RWPE2 (cell line): ENCODE data around the gene MTFR1L.
A peak's percentile ranks its signal among the peaks of the same experiment; 100 is the strongest.

Experiments used
- ATAC-seq: fragments of 200-7000 bp; cut with Tn5 transposase; 3 replicates; pipeline ENCODE4 v1.9.1; 2021; ENCODE audit warnings: low read depth
- DNase-seq: peaks from one replicate; pipeline ENCODE4 v3.0.0-alpha.2; 2020; ENCODE audit warnings: low spot score
- H3K27ac ChIP-seq: fragments of 450-650 bp; 2 replicates; pipeline ENCODE4 v1.5.1; 2017; ENCODE audit warnings: mild to moderate bottlenecking; ENCODE audit not compliant: poor library complexity, severe bottlenecking
- H3K27me3 ChIP-seq: fragments of 250-450 bp; sonication (Bioruptor Pico); 2 replicates; pipeline ENCODE4 v1.5.1; 2021; ENCODE audit warnings: mild to moderate bottlenecking, moderate library complexity; ENCODE audit not compliant: insufficient read depth, poor library complexity, severe bottlenecking
- H3K36me3 ChIP-seq: fragments of 250-450 bp; sonication (Bioruptor Pico); 2 replicates; pipeline ENCODE4 v1.5.1; 2020; ENCODE audit warnings: low read depth, mild to moderate bottlenecking, moderate library complexity
- H3K4me1 ChIP-seq: fragments of 250-450 bp; sonication (Bioruptor Pico); 2 replicates; pipeline ENCODE4 v1.5.1; 2021; ENCODE audit warnings: mild to moderate bottlenecking, moderate library complexity; ENCODE audit not compliant: insufficient read depth, poor library complexity, severe bottlenecking
- H3K4me3 ChIP-seq: fragments of 250-450 bp; sonication (Bioruptor Pico); 2 replicates; pipeline ENCODE4 v1.5.1; 2021; ENCODE audit warnings: mild to moderate bottlenecking, moderate library complexity; ENCODE audit not compliant: severe bottlenecking
- H3K9me3 ChIP-seq: fragments of 250-450 bp; sonication (Bioruptor Pico); 2 replicates; pipeline ENCODE4 v1.5.1; 2021; ENCODE audit warnings: mild to moderate bottlenecking, moderate library complexity; ENCODE audit not compliant: severe bottlenecking
- TF ChIP-seq, protein P1 (sequence below): fragments of 450-650 bp; IDR thresholded peaks from one replicate; pipeline ENCODE4 v1.5.1; 2017; ENCODE audit warnings: mild to moderate bottlenecking, moderate library complexity; ENCODE audit not compliant: poor library complexity, severe bottlenecking

Gene MTFR1L

GRCh38 chr1:25818569-25818968 lies 1.2 kb upstream of the MTFR1L start:
- no peaks in the 10 kb centered on the region for H3K9me3 ChIP-seq
- H3K4me3 ChIP-seq: peak overlapping the region; percentile 61
- DNase-seq: no peak
- 0 out of 2 replicates have a peak, but pooled peaks cover 2% of the 10 kb centered on the region for H3K36me3 ChIP-seq
- TF ChIP-seq, protein P1, sequence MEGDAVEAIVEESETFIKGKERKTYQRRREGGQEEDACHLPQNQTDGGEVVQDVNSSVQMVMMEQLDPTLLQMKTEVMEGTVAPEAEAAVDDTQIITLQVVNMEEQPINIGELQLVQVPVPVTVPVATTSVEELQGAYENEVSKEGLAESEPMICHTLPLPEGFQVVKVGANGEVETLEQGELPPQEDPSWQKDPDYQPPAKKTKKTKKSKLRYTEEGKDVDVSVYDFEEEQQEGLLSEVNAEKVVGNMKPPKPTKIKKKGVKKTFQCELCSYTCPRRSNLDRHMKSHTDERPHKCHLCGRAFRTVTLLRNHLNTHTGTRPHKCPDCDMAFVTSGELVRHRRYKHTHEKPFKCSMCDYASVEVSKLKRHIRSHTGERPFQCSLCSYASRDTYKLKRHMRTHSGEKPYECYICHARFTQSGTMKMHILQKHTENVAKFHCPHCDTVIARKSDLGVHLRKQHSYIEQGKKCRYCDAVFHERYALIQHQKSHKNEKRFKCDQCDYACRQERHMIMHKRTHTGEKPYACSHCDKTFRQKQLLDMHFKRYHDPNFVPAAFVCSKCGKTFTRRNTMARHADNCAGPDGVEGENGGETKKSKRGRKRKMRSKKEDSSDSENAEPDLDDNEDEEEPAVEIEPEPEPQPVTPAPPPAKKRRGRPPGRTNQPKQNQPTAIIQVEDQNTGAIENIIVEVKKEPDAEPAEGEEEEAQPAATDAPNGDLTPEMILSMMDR: no peak
- H3K27me3 ChIP-seq: no peaks in the 10 kb centered on the region
- ATAC-seq: no peak
- no peaks in the 10 kb centered on the region for H3K4me1 ChIP-seq
- peak overlapping the region; percentile 58 for H3K27ac ChIP-seq

DNA sequence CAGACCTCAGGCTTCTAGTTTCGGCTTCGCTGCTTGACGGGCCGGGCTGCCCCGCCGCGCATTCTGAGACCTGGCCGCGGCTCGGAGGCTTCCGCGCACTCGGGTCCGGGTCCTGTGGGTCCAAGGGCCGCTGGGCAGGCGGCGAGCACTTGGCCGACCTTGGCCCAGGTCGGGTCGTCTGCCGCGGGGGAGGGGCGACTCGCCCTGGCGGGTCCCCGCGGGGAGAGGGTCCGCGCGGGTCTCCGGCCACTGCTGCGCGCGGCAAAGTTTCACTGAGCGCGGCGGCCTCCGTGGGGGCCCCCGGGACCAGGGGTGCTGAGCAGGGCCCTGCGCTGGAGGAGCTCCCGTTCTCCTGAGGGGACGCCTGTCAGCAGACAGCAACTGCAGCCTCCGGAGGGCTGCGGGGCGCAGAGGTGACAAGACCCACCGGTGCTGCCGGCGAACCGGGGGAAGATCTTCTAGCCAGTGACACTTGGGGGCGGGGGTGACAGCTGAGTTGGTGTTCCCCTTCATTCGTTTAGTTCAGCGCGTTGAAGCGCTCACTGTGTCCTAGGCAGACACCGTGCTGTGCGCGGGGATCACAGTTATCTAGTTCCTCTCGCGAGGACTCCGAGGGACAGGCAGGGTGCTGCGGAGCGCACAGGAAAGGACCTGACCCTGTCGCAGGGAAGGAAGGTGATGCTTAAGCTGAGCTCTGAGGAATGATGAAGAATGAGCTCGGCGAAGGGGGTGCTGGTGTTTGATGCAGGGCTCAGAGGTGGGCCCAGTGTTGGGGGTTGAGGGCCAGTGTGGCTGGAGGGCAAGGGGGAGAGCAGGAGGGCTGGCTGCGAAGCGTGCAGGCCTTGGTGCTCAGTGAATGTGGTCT lies 725 bp downstream of the MTFR1L start:
- TF ChIP-seq, protein P1: no peak
- Histone ChIP-seq H3K4me1 (no peaks in the 10 kb centered on the region), H3K27me3 (no peaks in the 10 kb centered on the region), H3K27ac (peak overlapping the region; percentile 58), H3K36me3 (peaks cover 13% of the 10 kb centered on the region), H3K4me3 (peak overlapping the region; percentile 61), H3K9me3 (no peaks in the 10 kb centered on the region)
- no peak for DNase-seq
- ATAC-seq: peak; percentile 59

GRCh38 chr1:25821112-25821476 lies 1.3 kb downstream of the MTFR1L start:
- TF ChIP-seq, protein P1: no peak
- Histone ChIP-seq H3K4me3 (peak overlapping the region; percentile 61), H3K27me3 (no peaks in the 10 kb centered on the region), H3K4me1 (no peaks in the 10 kb centered on the region), H3K9me3 (no peaks in the 10 kb centered on the region), H3K36me3 (peaks cover 14% of the 10 kb centered on the region), H3K27ac (peak overlapping the region; percentile 58)
- DNase-seq: no peak
- ATAC-seq: no peak

DNA sequence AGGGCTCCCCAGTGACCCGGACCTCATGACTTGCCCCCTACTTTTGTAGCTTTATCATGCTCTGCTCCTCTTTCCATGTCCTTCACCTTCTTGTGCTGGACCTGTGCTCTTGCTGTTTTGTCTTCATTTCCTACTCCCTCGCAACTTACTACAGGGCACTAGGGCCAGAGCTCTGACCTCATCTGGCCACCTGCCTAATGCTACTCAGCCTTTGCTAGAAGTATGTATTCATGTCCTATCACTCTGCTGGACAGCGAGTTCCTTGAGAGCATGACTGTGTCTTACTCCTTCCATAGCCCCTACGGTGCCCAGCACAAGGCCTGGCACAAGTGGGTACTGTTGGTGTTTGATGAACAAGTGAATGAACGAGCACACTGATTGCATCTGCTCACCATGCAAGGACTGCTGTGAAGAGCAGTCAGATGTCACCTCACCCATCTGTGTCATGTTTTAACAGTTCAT lies 1.9 kb downstream of the MTFR1L start:
- no peaks in the 10 kb centered on the region for H3K4me1 ChIP-seq
- ATAC-seq (no peak), DNase-seq (no peak)
- H3K27me3 ChIP-seq: no peaks in the 10 kb centered on the region
- TF ChIP-seq, protein P1: no peak
- no peaks in the 10 kb centered on the region for H3K9me3 ChIP-seq
- no peak overlapping the region for H3K4me3 ChIP-seq
- peak overlapping the region; percentile 58 for H3K27ac ChIP-seq
- peaks cover 14% of the 10 kb centered on the region for H3K36me3 ChIP-seq

GRCh38 chr1:25825605-25826004 lies 5.9 kb downstream of the MTFR1L start:
- ATAC-seq: no peak
- Histone ChIP-seq H3K36me3 (peaks cover 53% of the 10 kb centered on the region), H3K9me3 (no peaks in the 10 kb centered on the region), H3K27ac (no peak overlapping the region), H3K4me1 (no peaks in the 10 kb centered on the region), H3K27me3 (no peaks in the 10 kb centered on the region), H3K4me3 (no peak overlapping the region)
- no peak for DNase-seq
- TF ChIP-seq, protein P1: no peak
